ENCODE data around the gene SLK. TPM values are rescaled to one million over a fixed set of nuclear protein-coding genes. Genes with fewer than 3 reads are reported as not detected.

The SLK gene
- total RNA-seq, 1 experiment from 2014 or later, result 40.8 TPM

DNA sequence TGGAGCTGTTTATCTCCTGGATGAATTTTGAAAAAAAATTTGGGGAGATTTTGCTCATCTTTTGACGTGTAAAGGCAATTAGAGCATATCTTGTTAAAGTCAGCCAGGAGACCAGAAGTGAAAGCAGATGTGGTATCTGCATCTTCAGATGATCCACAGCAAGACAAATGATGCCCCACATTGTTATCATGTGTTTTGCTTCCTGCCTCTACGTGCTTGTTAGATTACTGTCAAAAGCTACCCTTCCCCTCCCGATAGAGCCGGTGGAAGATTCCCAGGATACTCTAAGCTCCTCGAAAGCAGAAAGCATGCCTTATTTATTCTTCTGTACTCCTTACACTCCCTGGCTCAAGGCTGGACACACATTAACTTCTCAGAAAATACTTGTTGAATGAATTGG lies 105.8 kb downstream of the SLK start:
- Histone ChIP-seq H3K27me3 (ENCODE audit: control insufficient read depth, insufficient read depth, low read length) (peaks cover 14% of the 10 kb centered on the region), H3K4me3 (ENCODE audit: low read depth in 2 of 2, low read length in 2 of 2) (no peak overlapping the region), H3K9me3 (ENCODE audit: control insufficient read depth, insufficient read depth, low read depth, low read length) (no peaks in the 10 kb centered on the region), H3K36me3 (ENCODE audit: control insufficient read depth, insufficient read depth, low read length) (no peaks in the 10 kb centered on the region), H3K4me1 (ENCODE audit: control insufficient read depth, insufficient read depth, low read length) (no peaks in the 10 kb centered on the region; the same call in 1 of the 2 replicates), H3K27ac (ENCODE audit: low read length) (no peak overlapping the region)
- CTCF ChIA-PET, result no interaction called here
- ATAC-seq, result no peak
- in situ Hi-C loops (cut with HindIII; ENCODE audit: low pct_unique_long_range_greater_than_20kb, low sequenced_read_pairs) (no loop called here), intact Hi-C loops (cut with micrococcal nuclease; ENCODE audit: unreplicated experiment) (no loop called here)
- POLR2A ChIA-PET, result no interaction called here
- TF ChIP-seq, protein P1, sequence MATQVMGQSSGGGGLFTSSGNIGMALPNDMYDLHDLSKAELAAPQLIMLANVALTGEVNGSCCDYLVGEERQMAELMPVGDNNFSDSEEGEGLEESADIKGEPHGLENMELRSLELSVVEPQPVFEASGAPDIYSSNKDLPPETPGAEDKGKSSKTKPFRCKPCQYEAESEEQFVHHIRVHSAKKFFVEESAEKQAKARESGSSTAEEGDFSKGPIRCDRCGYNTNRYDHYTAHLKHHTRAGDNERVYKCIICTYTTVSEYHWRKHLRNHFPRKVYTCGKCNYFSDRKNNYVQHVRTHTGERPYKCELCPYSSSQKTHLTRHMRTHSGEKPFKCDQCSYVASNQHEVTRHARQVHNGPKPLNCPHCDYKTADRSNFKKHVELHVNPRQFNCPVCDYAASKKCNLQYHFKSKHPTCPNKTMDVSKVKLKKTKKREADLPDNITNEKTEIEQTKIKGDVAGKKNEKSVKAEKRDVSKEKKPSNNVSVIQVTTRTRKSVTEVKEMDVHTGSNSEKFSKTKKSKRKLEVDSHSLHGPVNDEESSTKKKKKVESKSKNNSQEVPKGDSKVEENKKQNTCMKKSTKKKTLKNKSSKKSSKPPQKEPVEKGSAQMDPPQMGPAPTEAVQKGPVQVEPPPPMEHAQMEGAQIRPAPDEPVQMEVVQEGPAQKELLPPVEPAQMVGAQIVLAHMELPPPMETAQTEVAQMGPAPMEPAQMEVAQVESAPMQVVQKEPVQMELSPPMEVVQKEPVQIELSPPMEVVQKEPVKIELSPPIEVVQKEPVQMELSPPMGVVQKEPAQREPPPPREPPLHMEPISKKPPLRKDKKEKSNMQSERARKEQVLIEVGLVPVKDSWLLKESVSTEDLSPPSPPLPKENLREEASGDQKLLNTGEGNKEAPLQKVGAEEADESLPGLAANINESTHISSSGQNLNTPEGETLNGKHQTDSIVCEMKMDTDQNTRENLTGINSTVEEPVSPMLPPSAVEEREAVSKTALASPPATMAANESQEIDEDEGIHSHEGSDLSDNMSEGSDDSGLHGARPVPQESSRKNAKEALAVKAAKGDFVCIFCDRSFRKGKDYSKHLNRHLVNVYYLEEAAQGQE (IDR thresholded peaks at IDR 0.05; ENCODE audit: insufficient read depth in 1 of 2, low read depth in 2 of 2, low read length in 1 of 2), result no peak
- TF ChIP-seq, protein P2, sequence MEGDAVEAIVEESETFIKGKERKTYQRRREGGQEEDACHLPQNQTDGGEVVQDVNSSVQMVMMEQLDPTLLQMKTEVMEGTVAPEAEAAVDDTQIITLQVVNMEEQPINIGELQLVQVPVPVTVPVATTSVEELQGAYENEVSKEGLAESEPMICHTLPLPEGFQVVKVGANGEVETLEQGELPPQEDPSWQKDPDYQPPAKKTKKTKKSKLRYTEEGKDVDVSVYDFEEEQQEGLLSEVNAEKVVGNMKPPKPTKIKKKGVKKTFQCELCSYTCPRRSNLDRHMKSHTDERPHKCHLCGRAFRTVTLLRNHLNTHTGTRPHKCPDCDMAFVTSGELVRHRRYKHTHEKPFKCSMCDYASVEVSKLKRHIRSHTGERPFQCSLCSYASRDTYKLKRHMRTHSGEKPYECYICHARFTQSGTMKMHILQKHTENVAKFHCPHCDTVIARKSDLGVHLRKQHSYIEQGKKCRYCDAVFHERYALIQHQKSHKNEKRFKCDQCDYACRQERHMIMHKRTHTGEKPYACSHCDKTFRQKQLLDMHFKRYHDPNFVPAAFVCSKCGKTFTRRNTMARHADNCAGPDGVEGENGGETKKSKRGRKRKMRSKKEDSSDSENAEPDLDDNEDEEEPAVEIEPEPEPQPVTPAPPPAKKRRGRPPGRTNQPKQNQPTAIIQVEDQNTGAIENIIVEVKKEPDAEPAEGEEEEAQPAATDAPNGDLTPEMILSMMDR (IDR thresholded peaks at IDR 0.05), result no peak
- TF ChIP-seq SIN3A (IDR thresholded peaks at IDR 0.05; ENCODE audit: borderline replicate concordance, insufficient read depth, low read depth, low read length), result no peak
- TF ChIP-seq TCF7L2 (IDR thresholded peaks at IDR 0.05; ENCODE audit: low read depth, low read length), result no peak
- no peak for TF ChIP-seq POLR2AphosphoS5 (IDR thresholded peaks at IDR 0.05; ENCODE audit: low read depth, low read length)
- no peak for DNase-seq (ENCODE audit: low read depth, low spot score)
- BruUV-seq (replicated peaks), result no TSS peak

DNA sequence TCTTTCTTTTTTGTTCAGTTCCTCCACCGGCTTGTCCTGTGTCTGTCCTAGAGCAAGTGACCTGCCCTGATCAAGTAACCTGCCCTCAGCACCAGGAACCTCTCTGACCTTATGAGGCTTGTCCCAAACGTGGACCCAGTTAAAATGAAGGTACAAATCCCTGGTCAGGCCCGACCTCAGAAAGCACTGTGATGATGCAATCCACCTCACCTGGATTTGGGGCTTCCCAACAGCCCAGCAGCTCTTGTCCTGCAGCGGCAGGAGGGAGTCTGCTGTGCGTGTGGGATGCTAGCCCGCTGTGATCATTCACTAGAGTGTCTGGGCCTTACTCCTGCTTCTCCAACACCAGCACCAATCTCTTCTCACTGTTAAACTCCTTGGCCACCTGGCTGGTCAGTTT lies 107.6 kb downstream of the SLK start:
- no peak for ATAC-seq
- Histone ChIP-seq H3K4me1 (ENCODE audit: control insufficient read depth, insufficient read depth, low read length) (no peaks in the 10 kb centered on the region; the same call in 1 of the 2 replicates), H3K36me3 (ENCODE audit: control insufficient read depth, insufficient read depth, low read length) (no peaks in the 10 kb centered on the region), H3K9me3 (ENCODE audit: control insufficient read depth, insufficient read depth, low read depth, low read length) (no peaks in the 10 kb centered on the region), H3K4me3 (ENCODE audit: low read depth in 2 of 2, low read length in 2 of 2) (no peak overlapping the region), H3K27ac (ENCODE audit: low read length) (no peak overlapping the region), H3K27me3 (ENCODE audit: control insufficient read depth, insufficient read depth, low read length) (peaks cover 14% of the 10 kb centered on the region)
- in situ Hi-C loops (cut with HindIII; ENCODE audit: low pct_unique_long_range_greater_than_20kb, low sequenced_read_pairs), result no loop called here
- ChIA-PET CTCF (no interaction called here), POLR2A (no interaction called here)
- intact Hi-C loops (cut with micrococcal nuclease; ENCODE audit: unreplicated experiment), result no loop called here
- DNase-seq (ENCODE audit: low read depth, low spot score), result no peak
- no TSS peak for BruUV-seq (replicated peaks)
- TF ChIP-seq, protein P2 (IDR thresholded peaks at IDR 0.05), result no peak
- TF ChIP-seq POLR2AphosphoS5 (IDR thresholded peaks at IDR 0.05; ENCODE audit: low read depth, low read length) (no peak), TCF7L2 (IDR thresholded peaks at IDR 0.05; ENCODE audit: low read depth, low read length) (no peak), SIN3A (IDR thresholded peaks at IDR 0.05; ENCODE audit: borderline replicate concordance, insufficient read depth, low read depth, low read length) (no peak)
- TF ChIP-seq, protein P1 (IDR thresholded peaks at IDR 0.05; ENCODE audit: insufficient read depth in 1 of 2, low read depth in 2 of 2, low read length in 1 of 2), result no peak

Measured in Panc1 (cell line).